ENCODE data around the gene EML5.

EML5 gene

DNA sequence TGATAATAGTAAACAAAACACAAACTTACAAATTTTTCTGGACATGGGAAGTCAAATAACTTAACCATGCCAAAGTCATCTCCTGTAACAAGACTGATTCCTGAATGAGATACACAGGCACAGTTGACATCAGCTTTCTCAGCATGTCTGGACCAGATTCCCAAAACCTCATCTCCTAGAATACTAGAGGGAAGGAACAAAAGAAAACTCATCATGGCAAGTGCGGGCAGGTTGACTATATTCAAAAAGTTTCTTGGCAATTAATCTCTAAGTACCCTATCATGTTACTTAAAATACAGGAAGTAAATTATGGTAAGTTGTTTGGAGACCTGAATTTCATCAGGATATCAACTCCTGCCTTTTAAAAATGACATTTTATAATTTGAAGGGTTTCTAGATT, 176.1 kb downstream of the EML5 start:
- H3K9ac ChIP-seq (ENCODE audit: low read length): no peak overlapping the region

DNA sequence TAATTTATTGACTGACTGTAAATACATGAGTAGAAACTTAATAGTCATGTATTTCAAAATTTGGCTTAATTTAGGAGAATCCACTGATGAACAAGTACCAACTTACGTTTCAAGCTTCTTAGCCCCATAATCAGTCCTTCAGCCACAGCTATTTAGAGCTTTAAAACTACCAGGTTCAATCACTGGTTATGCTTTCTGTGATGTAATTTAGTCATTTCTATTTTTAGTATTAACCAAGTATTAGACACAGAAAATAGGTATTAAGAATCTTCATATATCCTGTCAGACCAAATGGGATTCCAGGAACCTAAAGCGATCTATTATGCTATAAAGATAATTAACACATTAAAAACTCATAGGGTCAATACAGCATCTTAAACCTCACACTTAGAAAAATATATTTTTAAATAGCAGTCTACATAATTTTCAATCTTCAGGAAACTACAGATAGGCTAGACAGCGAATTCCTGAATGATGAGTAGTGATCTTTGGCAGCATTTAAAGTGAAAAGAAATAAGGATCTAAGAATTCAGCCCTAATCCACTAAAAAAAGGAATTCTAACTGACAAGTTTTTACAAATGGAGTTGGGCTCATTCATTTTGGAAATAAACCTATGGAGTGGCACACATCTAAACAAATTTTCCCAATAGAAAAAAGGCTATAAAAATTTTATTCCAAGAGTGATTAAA, 178.4 kb downstream of the EML5 start:
- no peak overlapping the region for H3K9ac ChIP-seq (ENCODE audit: low read length)
- peak; percentile 78 for DNase-seq (ENCODE audit: low read depth)
- no peaks in the 10 kb centered on the region for H3K9me3 ChIP-seq (ENCODE audit: control insufficient read depth, low read length)
- H3K36me3 ChIP-seq (ENCODE audit: control insufficient read depth, insufficient read depth, low read length, severe bottlenecking): peaks cover 44% of the 10 kb centered on the region
- no peak overlapping the region for H3K4me3 ChIP-seq (ENCODE audit: low read length)
- H3K4me1 ChIP-seq (ENCODE audit: control insufficient read depth, insufficient read depth, low read length): peaks cover 18% of the 10 kb centered on the region
- no peaks in the 10 kb centered on the region for H3K27me3 ChIP-seq (replicated peaks; ENCODE audit: control insufficient read depth, insufficient read depth, low read length)

More for the DNA sequence above, 176.1 kb downstream of the EML5 start:
- Histone ChIP-seq H3K27me3 (replicated peaks; ENCODE audit: control insufficient read depth, insufficient read depth, low read length) (no peaks in the 10 kb centered on the region), H3K9me3 (ENCODE audit: control insufficient read depth, low read length) (no peaks in the 10 kb centered on the region), H3K36me3 (ENCODE audit: control insufficient read depth, insufficient read depth, low read length, severe bottlenecking) (peaks cover 20% of the 10 kb centered on the region), H3K4me3 (ENCODE audit: low read length) (no peak overlapping the region), H3K4me1 (ENCODE audit: control insufficient read depth, insufficient read depth, low read length) (peaks cover 18% of the 10 kb centered on the region)
- DNase-seq (ENCODE audit: low read depth): no peak

DNA sequence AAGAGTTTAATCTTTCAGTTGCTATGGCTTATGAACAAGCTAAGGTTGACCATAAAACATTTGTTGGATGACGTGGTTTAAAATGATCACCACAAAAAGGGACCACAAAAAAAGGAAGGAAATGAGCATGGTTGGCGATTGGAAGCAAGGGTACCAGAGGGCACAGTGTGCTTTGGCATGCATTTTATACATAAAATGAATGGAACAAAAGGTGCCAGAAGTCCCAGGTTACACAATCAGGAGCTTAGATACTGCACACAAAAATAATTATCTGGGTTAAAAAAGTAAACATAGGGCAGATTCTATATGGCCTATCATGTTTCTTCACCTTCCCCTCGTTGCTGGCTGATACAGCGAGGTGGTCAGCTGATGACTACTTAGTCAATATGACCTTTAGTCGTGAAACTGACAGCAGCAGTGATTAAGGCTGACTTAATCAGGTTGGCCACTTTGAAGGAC, 179.2 kb downstream of the EML5 start:
- H3K9me3 ChIP-seq (ENCODE audit: control insufficient read depth, low read length): no peaks in the 10 kb centered on the region
- DNase-seq (ENCODE audit: low read depth): peak; percentile 3
- H3K9ac ChIP-seq (ENCODE audit: low read length): no peak overlapping the region
- no peaks in the 10 kb centered on the region for H3K27me3 ChIP-seq (replicated peaks; ENCODE audit: control insufficient read depth, insufficient read depth, low read length)
- H3K4me1 ChIP-seq (ENCODE audit: control insufficient read depth, insufficient read depth, low read length): peaks cover 18% of the 10 kb centered on the region
- no peak overlapping the region for H3K4me3 ChIP-seq (ENCODE audit: low read length)
- H3K36me3 ChIP-seq (ENCODE audit: control insufficient read depth, insufficient read depth, low read length, severe bottlenecking): peaks cover 51% of the 10 kb centered on the region

DNA sequence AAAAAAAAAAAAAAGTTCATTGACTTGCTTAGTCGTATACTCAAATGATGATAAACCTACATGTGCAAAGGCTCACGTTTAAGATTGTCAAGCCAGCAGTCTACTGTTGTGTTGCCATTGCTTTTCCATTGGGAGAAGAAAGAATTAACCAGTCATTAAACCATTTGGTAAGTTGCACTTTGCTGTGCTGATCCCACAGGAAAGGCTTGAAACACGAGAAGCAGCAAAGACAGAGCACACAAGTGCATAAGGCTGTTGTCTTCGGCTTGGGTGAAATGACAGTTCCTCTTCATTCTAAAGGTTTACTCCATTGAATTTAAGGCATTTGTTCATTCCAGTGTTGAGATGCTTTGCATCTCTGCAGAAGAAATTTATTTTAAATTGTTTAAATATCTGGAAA, 179.8 kb downstream of the EML5 start:
- Histone ChIP-seq H3K4me1 (ENCODE audit: control insufficient read depth, insufficient read depth, low read length) (peaks cover 18% of the 10 kb centered on the region), H3K27me3 (replicated peaks; ENCODE audit: control insufficient read depth, insufficient read depth, low read length) (no peaks in the 10 kb centered on the region), H3K36me3 (ENCODE audit: control insufficient read depth, insufficient read depth, low read length, severe bottlenecking) (peaks cover 57% of the 10 kb centered on the region), H3K9ac (ENCODE audit: low read length) (no peak overlapping the region), H3K9me3 (ENCODE audit: control insufficient read depth, low read length) (no peaks in the 10 kb centered on the region), H3K4me3 (ENCODE audit: low read length) (no peak overlapping the region)
- peak; percentile 3 for DNase-seq (ENCODE audit: low read depth)

- Histone ChIP-seq H3K9ac (ENCODE audit: low read length) (no peak overlapping the region), H3K4me3 (ENCODE audit: low read length) (no peak overlapping the region), H3K36me3 (ENCODE audit: control insufficient read depth, insufficient read depth, low read length, severe bottlenecking) (peaks cover 68% of the 10 kb centered on the region), H3K9me3 (ENCODE audit: control insufficient read depth, low read length) (no peaks in the 10 kb centered on the region), H3K27me3 (replicated peaks; ENCODE audit: control insufficient read depth, insufficient read depth, low read length) (no peaks in the 10 kb centered on the region), H3K4me1 (ENCODE audit: control insufficient read depth, insufficient read depth, low read length) (peaks cover 18% of the 10 kb centered on the region)
- no peak for DNase-seq (ENCODE audit: low read depth)
These were observed 180.9 kb downstream of the EML5 start for GRCh38 chr14:88611878-88612277.

- DNase-seq (ENCODE audit: low read depth): no peak
- Histone ChIP-seq H3K36me3 (ENCODE audit: control insufficient read depth, insufficient read depth, low read length, severe bottlenecking) (peaks cover 87% of the 10 kb centered on the region), H3K4me3 (ENCODE audit: low read length) (no peak overlapping the region), H3K9ac (ENCODE audit: low read length) (no peak overlapping the region), H3K27me3 (replicated peaks; ENCODE audit: control insufficient read depth, insufficient read depth, low read length) (no peaks in the 10 kb centered on the region), H3K4me1 (ENCODE audit: control insufficient read depth, insufficient read depth, low read length) (peaks cover 9% of the 10 kb centered on the region), H3K9me3 (ENCODE audit: control insufficient read depth, low read length) (no peaks in the 10 kb centered on the region)
These were observed 184.9 kb downstream of the EML5 start for GRCh38 chr14:88607829-88608228.

GRCh38 chr14:88605594-88605993, 187.2 kb downstream of the EML5 start:
- peak; percentile 12 for DNase-seq (ENCODE audit: low read depth)
- Histone ChIP-seq H3K36me3 (ENCODE audit: control insufficient read depth, insufficient read depth, low read length, severe bottlenecking) (peaks cover 88% of the 10 kb centered on the region), H3K4me1 (ENCODE audit: control insufficient read depth, insufficient read depth, low read length) (peaks cover 9% of the 10 kb centered on the region), H3K27me3 (replicated peaks; ENCODE audit: control insufficient read depth, insufficient read depth, low read length) (no peaks in the 10 kb centered on the region), H3K9ac (ENCODE audit: low read length) (no peak overlapping the region), H3K4me3 (ENCODE audit: low read length) (no peak overlapping the region), H3K9me3 (ENCODE audit: control insufficient read depth, low read length) (no peaks in the 10 kb centered on the region)

- Histone ChIP-seq H3K9me3 (ENCODE audit: control insufficient read depth, low read length) (no peaks in the 10 kb centered on the region), H3K27me3 (replicated peaks; ENCODE audit: control insufficient read depth, insufficient read depth, low read length) (no peaks in the 10 kb centered on the region), H3K4me3 (ENCODE audit: low read length) (no peak overlapping the region), H3K36me3 (ENCODE audit: control insufficient read depth, insufficient read depth, low read length, severe bottlenecking) (peaks cover 88% of the 10 kb centered on the region), H3K9ac (ENCODE audit: low read length) (no peak overlapping the region), H3K4me1 (ENCODE audit: control insufficient read depth, insufficient read depth, low read length) (peaks cover 9% of the 10 kb centered on the region)
- DNase-seq (ENCODE audit: low read depth): no peak
These were observed 188.5 kb downstream of the EML5 start for GRCh38 chr14:88604212-88604611.

DNA sequence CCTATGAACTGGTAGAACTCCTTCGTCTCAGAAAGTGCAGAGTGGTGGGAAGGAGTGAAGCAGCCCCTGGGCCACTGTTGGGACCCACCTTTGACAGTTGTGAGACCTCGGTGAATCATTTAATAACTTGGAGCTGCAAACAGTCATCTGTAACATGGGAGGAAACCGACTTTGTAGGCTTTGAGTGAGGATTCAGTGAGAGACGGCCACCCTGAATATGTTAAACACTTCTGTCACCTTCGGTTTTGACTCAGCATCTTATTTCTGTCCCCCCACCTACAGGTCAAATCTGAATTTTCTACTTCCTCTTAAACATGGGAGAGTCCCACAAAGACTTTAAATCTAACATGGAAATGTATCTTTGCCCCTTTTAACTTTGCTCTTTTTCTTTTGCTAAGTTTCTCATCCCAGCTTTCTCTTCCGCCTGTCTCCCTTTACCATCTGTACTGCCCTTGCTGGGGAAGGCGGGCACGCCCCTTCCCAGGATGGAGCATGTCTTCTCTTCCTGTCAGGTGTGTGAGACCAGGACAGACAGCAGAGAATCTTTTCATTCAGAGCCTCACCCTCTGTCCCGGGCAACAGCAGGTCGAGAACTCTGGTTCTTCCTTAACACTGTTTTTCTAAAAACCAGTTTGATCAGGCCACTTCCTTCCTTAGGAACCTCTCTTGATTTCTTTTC, 192.9 kb downstream of the EML5 start:
- H3K4me1 ChIP-seq (ENCODE audit: control insufficient read depth, insufficient read depth, low read length): no peaks in the 10 kb centered on the region
- no peak overlapping the region for H3K4me3 ChIP-seq (ENCODE audit: low read length)
- no peaks in the 10 kb centered on the region for H3K27me3 ChIP-seq (replicated peaks; ENCODE audit: control insufficient read depth, insufficient read depth, low read length)
- no peaks in the 10 kb centered on the region for H3K9me3 ChIP-seq (ENCODE audit: control insufficient read depth, low read length)
- peaks cover 99% of the 10 kb centered on the region for H3K36me3 ChIP-seq (ENCODE audit: control insufficient read depth, insufficient read depth, low read length, severe bottlenecking)
- no peak overlapping the region for H3K9ac ChIP-seq (ENCODE audit: low read length)
- no peak for DNase-seq (ENCODE audit: low read depth)

DNA sequence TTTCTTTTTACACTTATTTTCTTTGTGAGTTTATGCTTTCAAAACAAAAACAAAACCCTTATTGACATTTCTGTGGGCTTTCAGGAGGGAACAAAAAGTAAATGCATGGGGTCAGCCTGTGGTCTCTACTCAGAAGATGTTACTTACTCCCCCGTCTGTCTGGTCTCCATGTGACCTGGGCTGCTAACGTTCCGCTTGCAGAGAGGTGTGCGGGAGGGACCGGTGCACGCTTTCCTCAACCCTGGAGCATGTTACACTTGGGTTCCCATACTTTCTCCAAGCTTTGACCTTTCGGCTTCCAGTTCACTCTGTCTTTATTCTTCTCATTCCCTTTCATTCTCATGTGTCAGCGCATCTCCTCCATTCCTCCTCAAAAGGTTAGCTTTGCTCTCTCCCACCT, 193.4 kb downstream of the EML5 start:
- Histone ChIP-seq H3K36me3 (ENCODE audit: control insufficient read depth, insufficient read depth, low read length, severe bottlenecking) (peaks cover 98% of the 10 kb centered on the region), H3K4me3 (ENCODE audit: low read length) (no peak overlapping the region), H3K9me3 (ENCODE audit: control insufficient read depth, low read length) (no peaks in the 10 kb centered on the region), H3K9ac (ENCODE audit: low read length) (no peak overlapping the region), H3K27me3 (replicated peaks; ENCODE audit: control insufficient read depth, insufficient read depth, low read length) (no peaks in the 10 kb centered on the region), H3K4me1 (ENCODE audit: control insufficient read depth, insufficient read depth, low read length) (no peaks in the 10 kb centered on the region)
- DNase-seq (ENCODE audit: low read depth): no peak

DNA sequence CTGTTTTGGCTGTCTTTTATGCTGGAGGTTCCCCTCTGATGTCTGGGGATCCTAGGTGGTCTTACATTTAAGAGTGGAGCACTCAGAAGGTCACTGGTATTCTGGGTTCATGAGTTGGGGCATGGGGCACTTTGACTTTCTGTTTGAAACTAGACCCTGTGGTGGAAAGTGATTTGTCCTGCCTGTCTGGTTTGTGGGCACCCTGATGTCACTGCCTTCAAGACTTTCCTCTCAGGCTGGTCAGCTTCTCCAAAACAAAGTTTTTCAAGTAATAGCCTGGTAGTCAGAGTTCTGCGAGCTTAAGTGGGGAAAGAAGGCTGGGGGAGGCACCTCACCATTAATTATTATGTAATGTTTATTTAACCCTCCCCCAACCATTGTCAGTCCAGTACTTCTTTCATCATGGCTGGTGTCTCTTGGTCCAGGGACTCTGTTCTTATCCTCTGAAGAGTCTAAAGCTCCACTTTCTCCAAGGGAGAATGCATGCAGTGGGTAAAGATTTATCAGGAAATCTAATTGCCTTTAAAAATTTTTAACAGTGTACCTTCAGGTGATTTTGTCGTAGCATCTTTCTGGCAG, 194.6 kb downstream of the EML5 start:
- Histone ChIP-seq H3K4me1 (ENCODE audit: control insufficient read depth, insufficient read depth, low read length) (no peaks in the 10 kb centered on the region), H3K9me3 (ENCODE audit: control insufficient read depth, low read length) (no peaks in the 10 kb centered on the region), H3K27me3 (replicated peaks; ENCODE audit: control insufficient read depth, insufficient read depth, low read length) (no peaks in the 10 kb centered on the region), H3K9ac (ENCODE audit: low read length) (no peak overlapping the region), H3K36me3 (ENCODE audit: control insufficient read depth, insufficient read depth, low read length, severe bottlenecking) (peaks cover 97% of the 10 kb centered on the region), H3K4me3 (ENCODE audit: low read length) (no peak overlapping the region)
- DNase-seq (ENCODE audit: low read depth): no peak
